T-helper 17 cell (primary cell): ENCODE measurements around the gene ATP2B2. TPM values are rescaled to one million over a fixed set of nuclear protein-coding genes. Genes with fewer than 3 reads are reported as not detected.
"Not testable (repeated sequence)": the region's sequence is repeated elsewhere in the genome, so short reads cannot be mapped to it uniquely, and the experiment has no call there.

Experiments used
- ATAC-seq: fragments of 150-1000 bp; cut with Tn5 transposase; 2 replicates; pipeline ENCODE4 v1.10.0; 2021; ENCODE audit warnings: mild to moderate bottlenecking, moderate library complexity
- DNase-seq, 3 donors: peaks; one replicate each; pipeline versions ENCODE4 v3.0.0 to v3.0.0-alpha.2; 2020 to 2021
- H3K9me3 ChIP-seq: one replicate; pipeline ENCODE4 v1.7.0; 2013; ENCODE audit warnings: low read length, mild to moderate bottlenecking; ENCODE audit not compliant: control insufficient read depth, poor library complexity, severe bottlenecking
- H3K27ac Mint-ChIP-seq: one replicate; pipeline ENCODE4 v1.8.0; 2022; ENCODE audit warnings: mild to moderate bottlenecking, moderate library complexity, mixed read lengths
- H3K27me3 Mint-ChIP-seq: one replicate; pipeline ENCODE4 v1.8.0; 2022; ENCODE audit warnings: mixed read lengths
- H3K36me3 Mint-ChIP-seq: one replicate; pipeline ENCODE4 v1.8.0; 2022; ENCODE audit warnings: low read depth, mixed read lengths
- H3K4me1 Mint-ChIP-seq: one replicate; pipeline ENCODE4 v1.8.0; 2022; ENCODE audit warnings: mild to moderate bottlenecking, mixed read lengths
- H3K4me3 Mint-ChIP-seq: one replicate; pipeline ENCODE4 v1.8.0; 2022; ENCODE audit warnings: mild to moderate bottlenecking, moderate library complexity, mixed read lengths
- total RNA-seq, 4 donors: library from RNA in 2 of 4; stranded (reverse) in 2 of 4; gene quantifications; one replicate each; pipeline ENCODE4 v1.2.3 and lab custom pipeline; 2022 to 2026

ATP2B2 gene
- total RNA-seq, 2 donors from 2014 or later: not detected

GRCh38 chr3:10304905-10305304 is 200.5 kb downstream of the ATP2B2 start:
- H3K27ac Mint-ChIP-seq: peak overlapping the region; percentile 54
- ATAC-seq (no peak), DNase-seq (no peak)
- no peaks in the 10 kb centered on the region for H3K9me3 ChIP-seq
- peaks cover 9% of the 10 kb centered on the region for H3K4me1 Mint-ChIP-seq
- peaks cover 8% of the 10 kb centered on the region for H3K36me3 Mint-ChIP-seq
- H3K27me3 Mint-ChIP-seq: no peaks in the 10 kb centered on the region
- no peak overlapping the region for H3K4me3 Mint-ChIP-seq

GRCh38 chr3:10303785-10304184 is 201.6 kb downstream of the ATP2B2 start:
- no peaks in the 10 kb centered on the region for H3K9me3 ChIP-seq
- Mint-ChIP-seq H3K27ac (peak overlapping the region; percentile 54), H3K36me3 (peaks cover 3% of the 10 kb centered on the region), H3K4me1 (peaks cover 8% of the 10 kb centered on the region), H3K4me3 (no peak overlapping the region), H3K27me3 (no peaks in the 10 kb centered on the region)
- ATAC-seq: no peak
- DNase-seq: no peak

- Mint-ChIP-seq H3K36me3 (peaks cover 3% of the 10 kb centered on the region), H3K4me1 (peaks cover 8% of the 10 kb centered on the region), H3K27me3 (no peaks in the 10 kb centered on the region), H3K4me3 (no peak overlapping the region), H3K27ac (no peak overlapping the region)
- DNase-seq (no peak), ATAC-seq (no peak)
- H3K9me3 ChIP-seq: no peaks in the 10 kb centered on the region
Observed at GRCh38 chr3:10303105-10303504, 202.3 kb downstream of the ATP2B2 start.

- ATAC-seq: no peak
- peak overlapping the region; percentile 93 for H3K27ac Mint-ChIP-seq
- no peaks in the 10 kb centered on the region for H3K27me3 Mint-ChIP-seq
- H3K4me3 Mint-ChIP-seq: no peak overlapping the region
- H3K4me1 Mint-ChIP-seq: peaks cover 3% of the 10 kb centered on the region
- no peak for DNase-seq
- H3K36me3 Mint-ChIP-seq: peaks cover 2% of the 10 kb centered on the region
- no peaks in the 10 kb centered on the region for H3K9me3 ChIP-seq
Observed at GRCh38 chr3:10300087-10300486, 205.3 kb downstream of the ATP2B2 start.

- peak overlapping the region; percentile 93 for H3K27ac Mint-ChIP-seq
- no peak for DNase-seq
- H3K9me3 ChIP-seq: no peaks in the 10 kb centered on the region
- H3K36me3 Mint-ChIP-seq: peaks cover 2% of the 10 kb centered on the region
- no peaks in the 10 kb centered on the region for H3K27me3 Mint-ChIP-seq
- no peak overlapping the region for H3K4me3 Mint-ChIP-seq
- H3K4me1 Mint-ChIP-seq: peaks cover 6% of the 10 kb centered on the region
- no peak for ATAC-seq
Observed at GRCh38 chr3:10299679-10300078, 205.7 kb downstream of the ATP2B2 start.

- no peak overlapping the region for H3K4me3 Mint-ChIP-seq
- H3K4me1 Mint-ChIP-seq: peaks cover 8% of the 10 kb centered on the region
- H3K27me3 Mint-ChIP-seq: no peaks in the 10 kb centered on the region
- ATAC-seq (no peak), DNase-seq (no peak)
- H3K9me3 ChIP-seq: no peaks in the 10 kb centered on the region
- H3K27ac Mint-ChIP-seq: peak overlapping the region; percentile 93
- H3K36me3 Mint-ChIP-seq: peaks cover 4% of the 10 kb centered on the region
Observed at GRCh38 chr3:10299175-10299574, 206.2 kb downstream of the ATP2B2 start.

- H3K4me3 Mint-ChIP-seq, DNase-seq, H3K9me3 ChIP-seq, H3K27me3 Mint-ChIP-seq, H3K27ac Mint-ChIP-seq, H3K36me3 Mint-ChIP-seq, ATAC-seq: not testable (repeated sequence)
- H3K4me1 Mint-ChIP-seq: peaks cover 11% of the 10 kb centered on the region
Observed at GRCh38 chr3:10298064-10298463, 207.3 kb downstream of the ATP2B2 start.

GRCh38 chr3:10294030-10294586 is 211.3 kb downstream of the ATP2B2 start:
- no peaks in the 10 kb centered on the region for H3K27me3 Mint-ChIP-seq
- DNase-seq (no peak), ATAC-seq (no peak)
- no peaks in the 10 kb centered on the region for H3K9me3 ChIP-seq
- no peak overlapping the region for H3K27ac Mint-ChIP-seq
- peaks cover 5% of the 10 kb centered on the region for H3K36me3 Mint-ChIP-seq
- peaks cover 11% of the 10 kb centered on the region for H3K4me1 Mint-ChIP-seq
- no peak overlapping the region for H3K4me3 Mint-ChIP-seq

- peak within 1 kb of the TSS; percentile 91 for H3K27ac Mint-ChIP-seq
Observed at GRCh38 chr3:10292505-10293419, 212.6 kb downstream of the ATP2B2 start, which contains the start of gene GHRL. Gene GHRL, minus strand, starts transcription at chr3:10292947. Its CDS starts 2,767 bp downstream, at chr3:10290180.

GRCh38 chr3:10291641-10292040 is 213.7 kb downstream of the ATP2B2 start:
- Mint-ChIP-seq H3K36me3 (peaks cover 8% of the 10 kb centered on the region), H3K4me3 (peak overlapping the region; percentile 28), H3K4me1 (peaks cover 16% of the 10 kb centered on the region), H3K27me3 (no peaks in the 10 kb centered on the region), H3K27ac (peak overlapping the region; percentile 51)
- no peaks in the 10 kb centered on the region for H3K9me3 ChIP-seq
- ATAC-seq: no peak
- no peak for DNase-seq

More at GRCh38 chr3:10292505-10293419, 212.6 kb downstream of the ATP2B2 start, which contains the start of gene GHRL:
- Mint-ChIP-seq H3K27me3 (no peaks in the 10 kb centered on the region), H3K4me3 (no peak within 1 kb of the TSS), H3K36me3 (peaks cover 5% of the 10 kb centered on the region), H3K4me1 (peaks cover 11% of the 10 kb centered on the region)
- ATAC-seq (peak; percentile 76), DNase-seq (no peak)
- no peaks in the 10 kb centered on the region for H3K9me3 ChIP-seq

- Mint-ChIP-seq H3K4me3 (no peak overlapping the region), H3K27ac (peak overlapping the region; percentile 51)
Observed at GRCh38 chr3:10290481-10291176, 214.8 kb downstream of the ATP2B2 start.

GRCh38 chr3:10289787-10290355 is 215.5 kb downstream of the ATP2B2 start:
- H3K4me1 Mint-ChIP-seq: peaks cover 20% of the 10 kb centered on the region
- peaks cover 6% of the 10 kb centered on the region for H3K36me3 Mint-ChIP-seq
- H3K27me3 Mint-ChIP-seq: no peaks in the 10 kb centered on the region
- no peaks in the 10 kb centered on the region for H3K9me3 ChIP-seq
- H3K4me3 Mint-ChIP-seq: no peak overlapping the region
- DNase-seq (no peak), ATAC-seq (no peak)
- peak overlapping the region; percentile 41 for H3K27ac Mint-ChIP-seq

More at GRCh38 chr3:10290481-10291176, 214.8 kb downstream of the ATP2B2 start:
- ATAC-seq: no peak
- H3K4me1 Mint-ChIP-seq: peaks cover 16% of the 10 kb centered on the region
- H3K27me3 Mint-ChIP-seq: no peaks in the 10 kb centered on the region
- H3K9me3 ChIP-seq: no peaks in the 10 kb centered on the region
- peaks cover 6% of the 10 kb centered on the region for H3K36me3 Mint-ChIP-seq
- DNase-seq: no peak

- DNase-seq: no peak
- Mint-ChIP-seq H3K27ac (peak overlapping the region; percentile 41), H3K36me3 (peaks cover 3% of the 10 kb centered on the region), H3K4me3 (no peak overlapping the region), H3K4me1 (peaks cover 23% of the 10 kb centered on the region), H3K27me3 (no peaks in the 10 kb centered on the region)
- no peaks in the 10 kb centered on the region for H3K9me3 ChIP-seq
- no peak for ATAC-seq
Observed at GRCh38 chr3:10289077-10289476, 216.3 kb downstream of the ATP2B2 start.
